ENCODE measurements around the gene KSR1. TPM values are rescaled to one million over a fixed set of nuclear protein-coding genes. Genes with fewer than 3 reads are reported as not detected.

Gene KSR1
- total and polyA plus RNA-seq, 9 of the 15 experiments (the other 6 are each of a cell fraction or from before 2014, with no cell fraction given), result 1.4 to 51.7 (median 18.4) TPM

- TF ChIP-seq ELF1 (tag; IDR thresholded peaks at IDR 0.05) (no peak), BHLHE40 (IDR thresholded peaks at IDR 0.05; ENCODE audit: low read length) (peak; percentile 32; the same call in 1 of the 2 replicates), ZC3H8 (IDR thresholded peaks at IDR 0.05) (no peak)
Measured at GRCh38 chr17:27577884-27578717, 121.9 kb downstream of the KSR1 start (continued).

GRCh38 chr17:27578718-27579085, 122.5 kb downstream of the KSR1 start:
- Histone ChIP-seq H2AFZ (ENCODE audit: low read depth, low read length) (no peak overlapping the region), H3K9ac (ENCODE audit: insufficient read depth in 1 of 2, low read depth in 2 of 2, low read length in 2 of 2) (peak overlapping the region; percentile 67 to 80), H3K9me3 (replicated peaks; ENCODE audit: control insufficient read depth, insufficient read depth, low read depth, low read length) (no peaks in the 10 kb centered on the region), H4K20me1 (replicated peaks; ENCODE audit: control insufficient read depth, insufficient read depth, low read length) (no peaks in the 10 kb centered on the region), H3K79me2 (ENCODE audit: control insufficient read depth, insufficient read depth, low read length) (peaks cover 59% of the 10 kb centered on the region), H3K27ac (ENCODE audit: extremely low read depth, low read depth, low read length) (peak overlapping the region; percentile 92), H3K4me2 (ENCODE audit: insufficient read depth, low read length) (peak overlapping the region; percentile 41; the same call in 1 of the 2 replicates), H3K9me1 (ENCODE audit: control insufficient read depth, insufficient read depth, low read length) (no peaks in the 10 kb centered on the region), H3K36me3 (ENCODE audit: control insufficient read depth, insufficient read depth, low read length) (peaks cover 42% of the 10 kb centered on the region; the same call in 2 of the 3 replicates), H3K4me3 (no peak overlapping the region), H3K27me3 (ENCODE audit: control insufficient read depth in 2 of 2, insufficient read depth in 2 of 2, low read length in 2 of 2) (no peaks in the 10 kb centered on the region), H3K4me1 (replicated peaks in 1 of 2; ENCODE audit: control insufficient read depth in 2 of 2, insufficient read depth in 2 of 2, low read length in 2 of 2) (peaks cover 45 to 68% of the 10 kb centered on the region in 2 experiments)
- FAIRE-seq, result peak; percentile 61
- 15% methylated on average over 4 of the region's 4 CpGs for WGBS (ENCODE audit: insufficient coverage, low coverage, missing lambda C conversion rate)
- BruUV-seq (replicated peaks), result no TSS peak
- ATAC-seq, result no peak; the same call in 2 of the 3 replicates
- POLR2A ChIA-PET, result interaction anchor here (0.6 to 1.1 kb wide), 5 partner anchors 9 to 121 kb away, joined by 3 to 9 read pairs (median 4); no protein-coding TSS in a partner anchor
- DNase-seq (ENCODE audit: extremely low read depth in 1 of 4, low spot score in 3 of 4), result peak; percentile 51 to 78 (median 56)
- in situ Hi-C loops (cut with MboI), result no loop called here
- intact Hi-C loops (cut with micrococcal nuclease), result loop anchor here (10.0 kb wide), 3 partner anchors 84 to 494 kb away; no protein-coding TSS in a partner anchor
- CTCF ChIA-PET (ENCODE audit: low intra/inter-chr PET ratio), result no interaction called here
- TF ChIP-seq MXI1 (IDR thresholded peaks at IDR 0.05; ENCODE audit: low read depth, low read length) (no peak), PRPF4 (IDR thresholded peaks at IDR 0.05; ENCODE audit: insufficient read depth, low read depth, low read length, poor library complexity, severe bottlenecking) (no peak), SNIP1 (IDR thresholded peaks at IDR 0.05; ENCODE audit: low read depth) (no peak), ZNF655 (CRISPR knock-in tag; IDR thresholded peaks at IDR 0.05) (no peak), MBD1 (CRISPR knock-in tag; IDR thresholded peaks at IDR 0.05) (no peak), FOXJ2 (tag; IDR thresholded peaks at IDR 0.05) (no peak), ZFPM2 (CRISPR knock-in tag; IDR thresholded peaks at IDR 0.05) (no peak), GABPA (tag; conservative IDR thresholded peaks at IDR 0.05; ENCODE audit: low read depth) (no peak), ARID1B (IDR thresholded peaks at IDR 0.05) (peak; percentile 39; the same call in 1 of the 2 replicates), ZZZ3 (IDR thresholded peaks at IDR 0.05) (no peak), ZBTB49 (CRISPR knock-in tag; IDR thresholded peaks at IDR 0.05; ENCODE audit: borderline replicate concordance) (no peak)
- TF ChIP-seq, protein P1, sequence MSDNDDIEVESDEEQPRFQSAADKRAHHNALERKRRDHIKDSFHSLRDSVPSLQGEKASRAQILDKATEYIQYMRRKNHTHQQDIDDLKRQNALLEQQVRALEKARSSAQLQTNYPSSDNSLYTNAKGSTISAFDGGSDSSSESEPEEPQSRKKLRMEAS (CRISPR knock-in tag; IDR thresholded peaks at IDR 0.05), result no peak
